SK-N-SH treated with all-trans-retinoic acid at 6 μM for 48 hours (cell line): ENCODE data around the gene MDM4.
A peak's percentile ranks its signal among the peaks of the same experiment; 100 is the strongest.

Experiments used
- ATAC-seq: fragments of 200-7000 bp; cut with Tn5 transposase; 3 replicates; pipeline ENCODE4 v1.9.1; 2020; ENCODE audit warnings: mild to moderate bottlenecking, moderate library complexity
- CSDC2 ChIP-seq: fragments of 250-450 bp; sonication (Bioruptor Pico); IDR thresholded peaks from 2 replicates; pipeline ENCODE4 v1.5.0; 2020; ENCODE audit warnings: mild to moderate bottlenecking, moderate library complexity
- CSRNP3 ChIP-seq: fragments of 250-450 bp; sonication (Bioruptor Pico); IDR thresholded peaks from 2 replicates; pipeline ENCODE4 v1.5.1; 2021; ENCODE audit warnings: mild to moderate bottlenecking, moderate library complexity
- ESRRG ChIP-seq: fragments of 250-450 bp; sonication (Bioruptor Pico); IDR thresholded peaks from 2 replicates; pipeline ENCODE4 v1.6.1; 2021; ENCODE audit warnings: mild to moderate bottlenecking
- GLIS3 ChIP-seq: fragments of 250-450 bp; sonication (Bioruptor Pico); IDR thresholded peaks from 2 replicates; pipeline ENCODE4 v1.5.0; 2020; ENCODE audit warnings: mild to moderate bottlenecking, moderate library complexity
- OSR1 ChIP-seq: fragments of 250-450 bp; sonication (Bioruptor Pico); IDR thresholded peaks from 2 replicates; pipeline ENCODE4 v1.8.0; 2022; ENCODE audit warnings: moderate library complexity, mild to moderate bottlenecking, inconsistent platforms
- PATZ1 ChIP-seq: fragments of 250-450 bp; sonication (Bioruptor Pico); IDR thresholded peaks from 2 replicates; pipeline ENCODE4 v1.8.0; 2020; ENCODE audit warnings: mild to moderate bottlenecking, moderate library complexity, borderline replicate concordance
- POU6F1 ChIP-seq: fragments of 250-450 bp; sonication (Bioruptor Pico); IDR thresholded peaks from 2 replicates; pipeline ENCODE4 v1.8.0; 2021; ENCODE audit warnings: low read depth, mild to moderate bottlenecking, moderate library complexity, borderline replicate concordance
- PPARA ChIP-seq: fragments of 250-450 bp; sonication (Bioruptor Pico); IDR thresholded peaks from 2 replicates; pipeline ENCODE4 v1.5.0; 2020; ENCODE audit warnings: mild to moderate bottlenecking, borderline replicate concordance
- RARB ChIP-seq: fragments of 250-450 bp; sonication (Bioruptor Pico); IDR thresholded peaks from 2 replicates; pipeline ENCODE4 v1.8.0; 2021; ENCODE audit warnings: mild to moderate bottlenecking, moderate library complexity
- SNAI2 ChIP-seq: fragments of 250-450 bp; sonication (Bioruptor Pico); IDR thresholded peaks from 2 replicates; pipeline ENCODE4 v1.5.0; 2020; ENCODE audit warnings: mild to moderate bottlenecking, moderate library complexity
- TSHZ2 ChIP-seq: fragments of 250-450 bp; sonication (Bioruptor Pico); IDR thresholded peaks from 2 replicates; pipeline ENCODE4 v1.5.0; 2020; ENCODE audit warnings: mild to moderate bottlenecking, moderate library complexity
- ZC3H10 ChIP-seq: fragments of 250-450 bp; sonication (Bioruptor Pico); IDR thresholded peaks from 2 replicates; pipeline ENCODE4 v1.5.1; 2021; ENCODE audit warnings: mild to moderate bottlenecking, moderate library complexity
- ZNF565 ChIP-seq: fragments of 450-650 bp; formaldehyde crosslinking; conservative IDR thresholded peaks from 2 replicates; pipeline ENCODE4 v1.5.0; 2020; ENCODE audit warnings: low read depth, mild to moderate bottlenecking, moderate library complexity

MDM4 gene

GRCh38 chr1:204571128-204571527, 54.9 kb downstream of the MDM4 start (continued):
- no peak for TF ChIP-seq POU6F1 (CRISPR knock-in tag)
- TF ChIP-seq TSHZ2 (CRISPR knock-in tag): no peak
- TF ChIP-seq OSR1: no peak
- no peak for TF ChIP-seq PATZ1 (CRISPR knock-in tag)
- TF ChIP-seq ZC3H10 (CRISPR knock-in tag): no peak
- TF ChIP-seq, all 23 proteins: peak for 0

GRCh38 chr1:204571631-204572030, 55.4 kb downstream of the MDM4 start:
- TF ChIP-seq ZNF565 (CRISPR knock-in tag): no peak
- no peak for ATAC-seq

- ATAC-seq: peak; percentile 26; the same call in 2 of the 3 replicates
- TF ChIP-seq CSRNP3 (CRISPR knock-in tag) (no peak), ESRRG (CRISPR knock-in tag) (no peak), TSHZ2 (CRISPR knock-in tag) (no peak), PPARA (CRISPR knock-in tag) (no peak), GLIS3 (CRISPR knock-in tag) (no peak), PATZ1 (CRISPR knock-in tag) (no peak), ZNF565 (CRISPR knock-in tag) (no peak), CSDC2 (CRISPR knock-in tag) (no peak), SNAI2 (CRISPR knock-in tag) (no peak), RARB (CRISPR knock-in tag) (no peak), POU6F1 (CRISPR knock-in tag) (no peak)
- TF ChIP-seq, all 23 proteins: peak for 0
Measured at GRCh38 chr1:204572923-204573922, 57.0 kb downstream of the MDM4 start.
